GM18505 (cell line): ENCODE data around the gene MED12L.

Experiments used
- ATAC-seq: cut with Tn5 transposase; IDR thresholded peaks from one replicate; pipeline ENCODE4 v1.9.1; 2021; ENCODE audit not compliant: unreplicated experiment
- POLR2A ChIP-seq: IDR thresholded peaks from 4 replicates; pipeline ENCODE4 v1.6.1; 2011; ENCODE audit warnings: borderline replicate concordance; ENCODE audit not compliant: insufficient read depth, insufficient read length; ENCODE audit errors: extremely low read depth

The MED12L gene

GRCh38 chr3:151468284-151468917, 382.9 kb downstream of the MED12L start:
- no peak for ATAC-seq
- no peak for TF ChIP-seq POLR2A

DNA sequence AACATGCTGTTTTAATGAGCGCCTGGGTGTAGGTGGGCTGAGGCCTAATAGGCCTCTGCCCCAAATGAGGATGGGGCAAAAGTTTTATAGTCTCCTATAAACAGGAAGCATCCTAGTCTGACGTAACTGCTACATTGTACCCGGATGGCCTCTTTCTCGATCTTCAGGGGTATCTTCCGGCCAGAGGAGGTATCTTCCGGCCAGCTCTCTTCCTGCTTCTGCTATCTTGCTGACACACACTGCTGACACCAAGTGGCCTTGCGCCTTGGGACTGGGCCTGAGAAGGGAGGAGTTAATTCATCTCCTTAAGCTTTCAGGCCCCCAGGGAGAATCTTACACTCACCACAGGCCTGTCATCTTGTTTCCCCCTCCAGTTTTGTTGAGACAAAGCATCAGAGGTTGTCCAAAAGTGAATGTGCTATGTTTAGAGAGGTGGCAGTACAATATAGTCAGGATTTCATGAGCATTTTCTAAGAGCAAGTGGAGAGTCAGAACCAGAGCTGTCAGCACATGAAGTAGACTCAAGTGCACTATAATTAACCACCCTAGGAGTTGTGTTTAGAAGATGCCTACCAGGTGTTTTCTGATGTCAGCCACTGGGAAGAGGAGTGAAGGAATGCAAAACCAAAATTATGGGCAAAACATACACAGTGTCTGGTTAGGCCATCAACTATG, 391.0 kb downstream of the MED12L start:
- TF ChIP-seq POLR2A = no peak
- ATAC-seq = no peak

- TF ChIP-seq POLR2A = no peak
- no peak for ATAC-seq
Measured at GRCh38 chr3:151477591-151478334, 392.3 kb downstream of the MED12L start.

DNA sequence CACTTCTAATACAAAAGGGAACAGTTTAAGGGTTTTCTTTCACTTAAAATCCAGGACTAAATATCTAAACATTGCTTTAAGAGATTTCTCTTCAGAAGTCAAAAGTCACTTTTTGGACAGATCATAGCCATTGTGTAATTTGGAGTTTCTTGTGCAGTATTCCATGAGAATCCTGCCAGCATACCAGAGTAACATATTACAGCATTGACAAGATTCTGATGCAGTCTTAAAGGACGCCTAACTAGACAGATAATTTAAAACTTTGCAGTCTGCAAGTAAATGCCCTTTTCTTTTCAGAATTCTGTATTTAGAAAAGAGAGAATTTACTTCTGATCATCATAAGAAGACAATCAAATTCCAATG, 392.9 kb downstream of the MED12L start:
- ATAC-seq = no peak
- no peak for TF ChIP-seq POLR2A

GRCh38 chr3:151479452-151479851, 394.0 kb downstream of the MED12L start:
- TF ChIP-seq POLR2A = no peak
- ATAC-seq = no peak

- ATAC-seq = no peak
- TF ChIP-seq POLR2A = no peak
Measured at GRCh38 chr3:151480492-151480891, 395.0 kb downstream of the MED12L start.

GRCh38 chr3:151483488-151483887, 398.0 kb downstream of the MED12L start:
- no peak for TF ChIP-seq POLR2A
- ATAC-seq = no peak

GRCh38 chr3:151483961-151484520, 398.6 kb downstream of the MED12L start:
- no peak for TF ChIP-seq POLR2A
- no peak for ATAC-seq
